DND-41 (cell line): ENCODE results near the gene EEF1AKMT2.

ENCODE experiments used
- ATAC-seq: fragments of 200-7000 bp; cut with Tn5 transposase; 3 replicates; pipeline ENCODE4 v1.9.1; 2021; ENCODE audit warnings: low read depth; ENCODE audit not compliant: insufficient read depth
- DNase-seq: peaks from one replicate; pipeline ENCODE4 v3.0.0-alpha.2; 2020
- H2AFZ ChIP-seq: 2 replicates; pipeline ENCODE4 v1.6.0; 2012; ENCODE audit warnings: low read depth, low read length
- H3K27ac ChIP-seq: 2 replicates; pipeline ENCODE4 v1.5.1; 2012; ENCODE audit warnings: low read length, inconsistent platforms
- H3K27me3 ChIP-seq: fragments of 200-600 bp; sonication (generic); 2 replicates; pipeline ENCODE4 v1.6.0; 2012; ENCODE audit warnings: low read length, mild to moderate bottlenecking, inconsistent platforms; ENCODE audit not compliant: insufficient read depth, poor library complexity
- H3K36me3 ChIP-seq: 2 replicates; pipeline ENCODE4 v1.5.1; 2012; ENCODE audit warnings: low read length, inconsistent platforms; ENCODE audit not compliant: insufficient read depth
- H3K4me1 ChIP-seq: 2 replicates; pipeline ENCODE4 v1.5.1; 2012; ENCODE audit warnings: mild to moderate bottlenecking, low read length; ENCODE audit not compliant: insufficient read depth
- H3K4me2 ChIP-seq: 2 replicates; pipeline ENCODE4 v1.6.0; 2012; ENCODE audit warnings: mild to moderate bottlenecking, moderate library complexity, low read length, inconsistent platforms; ENCODE audit not compliant: insufficient read depth
- H3K4me3 ChIP-seq, 2 experiments: fragments of 200-600 bp in 1 of 2; shearing (Covaris generic) in 1 of 2; 2 replicates each; pipeline ENCODE4 v1.5.1; 2012 to 2016; ENCODE audit warnings: inconsistent platforms in 2 of 2, low read length in 2 of 2, mild to moderate bottlenecking in 2 of 2, low read depth in 1 of 2, moderate library complexity in 1 of 2
- H3K79me2 ChIP-seq: 2 replicates; pipeline ENCODE4 v1.6.0; 2012; ENCODE audit warnings: low read length, inconsistent platforms; ENCODE audit not compliant: insufficient read depth
- H3K9ac ChIP-seq: 2 replicates; pipeline ENCODE4 v1.6.0; 2012; ENCODE audit warnings: low read depth, mild to moderate bottlenecking, inconsistent platforms, low read length, moderate library complexity
- H3K9me3 ChIP-seq: 2 replicates; pipeline ENCODE4 v1.5.1; 2012; ENCODE audit warnings: low read length, moderate library complexity, mild to moderate bottlenecking, inconsistent platforms; ENCODE audit not compliant: insufficient read depth, severe bottlenecking
- H4K20me1 ChIP-seq: 2 replicates; pipeline ENCODE4 v1.6.0; 2012; ENCODE audit warnings: low read length; ENCODE audit not compliant: insufficient read depth
- EZH2 ChIP-seq: IDR thresholded peaks from 3 replicates; pipeline ENCODE4 v1.6.1; 2012; ENCODE audit warnings: borderline replicate concordance, low read depth, mild to moderate bottlenecking, moderate library complexity, low read length, inconsistent platforms; ENCODE audit not compliant: severe bottlenecking
- TF ChIP-seq, protein P1 (sequence below): IDR thresholded peaks from 2 replicates; pipeline ENCODE4 v1.5.1; 2012; ENCODE audit warnings: borderline replicate concordance, low read length, moderate library complexity, mild to moderate bottlenecking; ENCODE audit not compliant: poor library complexity, severe bottlenecking; ENCODE audit errors: extremely low read depth

Gene EEF1AKMT2

DNA sequence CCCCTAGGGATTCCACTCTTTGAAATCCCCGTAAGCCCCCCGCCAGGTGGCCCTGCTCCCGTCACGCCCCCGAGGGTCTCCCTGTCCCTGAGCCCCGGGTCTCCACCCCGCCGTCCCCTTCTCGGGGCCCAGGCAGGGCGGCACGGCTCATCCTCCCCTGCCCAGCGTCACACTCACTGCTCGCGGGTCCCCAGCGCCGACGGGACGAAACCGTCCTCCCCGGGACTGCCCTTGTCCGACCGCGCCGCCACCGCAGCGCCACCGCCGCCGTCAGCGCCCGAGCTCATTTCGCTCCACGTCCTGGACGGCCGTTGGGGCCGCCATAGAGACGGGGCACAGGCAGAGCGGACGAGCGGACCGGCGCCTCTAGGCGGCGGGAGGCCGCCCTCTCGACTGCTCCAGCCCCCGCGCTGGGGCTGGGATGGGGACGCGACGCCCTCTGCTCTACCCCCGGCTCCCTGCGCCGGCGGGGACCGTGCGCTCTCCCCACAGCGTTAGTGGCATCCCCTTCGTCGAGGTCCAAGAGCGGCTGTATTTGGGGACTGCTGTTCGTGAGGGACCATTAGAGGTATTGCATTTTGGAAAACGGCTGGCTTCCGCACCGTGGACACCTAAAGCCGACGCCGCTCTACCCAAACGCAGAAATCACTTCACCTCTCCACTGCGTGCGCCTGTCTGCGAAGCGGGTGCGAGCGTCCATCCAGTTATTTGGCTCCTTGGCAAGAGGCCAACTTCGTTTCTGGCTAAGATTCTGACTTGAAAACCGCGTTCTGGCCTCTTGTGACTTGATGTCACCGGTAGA lies at the start of gene EEF1AKMT2:
TSS of gene EEF1AKMT2 (minus strand) at position 341 of the 802 bp plus-strand sequence. CDS start at position 287, 54 bp downstream.
- peaks cover 28% of the 10 kb centered on the region for H3K4me1 ChIP-seq

DNA sequence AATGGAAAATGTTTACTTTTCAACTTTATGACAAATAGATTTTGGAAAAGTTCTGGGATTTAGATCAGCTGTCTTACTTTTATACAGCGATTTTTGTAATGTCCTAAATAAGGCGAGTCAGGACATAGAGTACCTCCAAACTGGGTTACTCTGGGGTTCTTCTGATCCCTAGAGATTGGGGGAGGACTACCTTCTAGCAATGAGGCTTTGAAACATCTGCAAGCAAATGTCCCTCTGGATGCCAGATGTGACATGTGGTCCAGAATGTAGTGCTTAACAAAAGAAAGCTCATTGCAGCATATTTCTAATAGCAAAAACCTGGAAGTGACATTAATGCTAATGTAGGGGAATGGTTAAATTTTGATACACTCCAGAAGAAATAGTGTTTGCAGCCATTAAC lies 46.0 kb upstream of the EEF1AKMT2 start:
- H4K20me1 ChIP-seq = no peaks in the 10 kb centered on the region; the same call in 1 of the 2 replicates
- H3K27me3 ChIP-seq = no peaks in the 10 kb centered on the region
- TF ChIP-seq, protein P1, sequence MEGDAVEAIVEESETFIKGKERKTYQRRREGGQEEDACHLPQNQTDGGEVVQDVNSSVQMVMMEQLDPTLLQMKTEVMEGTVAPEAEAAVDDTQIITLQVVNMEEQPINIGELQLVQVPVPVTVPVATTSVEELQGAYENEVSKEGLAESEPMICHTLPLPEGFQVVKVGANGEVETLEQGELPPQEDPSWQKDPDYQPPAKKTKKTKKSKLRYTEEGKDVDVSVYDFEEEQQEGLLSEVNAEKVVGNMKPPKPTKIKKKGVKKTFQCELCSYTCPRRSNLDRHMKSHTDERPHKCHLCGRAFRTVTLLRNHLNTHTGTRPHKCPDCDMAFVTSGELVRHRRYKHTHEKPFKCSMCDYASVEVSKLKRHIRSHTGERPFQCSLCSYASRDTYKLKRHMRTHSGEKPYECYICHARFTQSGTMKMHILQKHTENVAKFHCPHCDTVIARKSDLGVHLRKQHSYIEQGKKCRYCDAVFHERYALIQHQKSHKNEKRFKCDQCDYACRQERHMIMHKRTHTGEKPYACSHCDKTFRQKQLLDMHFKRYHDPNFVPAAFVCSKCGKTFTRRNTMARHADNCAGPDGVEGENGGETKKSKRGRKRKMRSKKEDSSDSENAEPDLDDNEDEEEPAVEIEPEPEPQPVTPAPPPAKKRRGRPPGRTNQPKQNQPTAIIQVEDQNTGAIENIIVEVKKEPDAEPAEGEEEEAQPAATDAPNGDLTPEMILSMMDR = no peak
- TF ChIP-seq EZH2 = no peak

More for the DNA sequence above, at the start of gene EEF1AKMT2:
- Histone ChIP-seq H2AFZ (peak within 1 kb of the TSS; percentile 100), H3K27me3 (no peaks in the 10 kb centered on the region), H4K20me1 (peaks cover 8% of the 10 kb centered on the region; the same call in 1 of the 2 replicates), H3K9me3 (no peaks in the 10 kb centered on the region), H3K4me3 (peak within 1 kb of the TSS; percentile 71 to 96), H3K4me2 (peak within 1 kb of the TSS; percentile 91), H3K9ac (peak within 1 kb of the TSS; percentile 96), H3K27ac (peak within 1 kb of the TSS; percentile 92), H3K36me3 (peaks cover 25% of the 10 kb centered on the region), H3K79me2 (peaks cover 44% of the 10 kb centered on the region)
- TF ChIP-seq, protein P1 = no peak
- TF ChIP-seq EZH2 = no peak
- ATAC-seq (peak; percentile 98), DNase-seq (peak; percentile 87)

DNA sequence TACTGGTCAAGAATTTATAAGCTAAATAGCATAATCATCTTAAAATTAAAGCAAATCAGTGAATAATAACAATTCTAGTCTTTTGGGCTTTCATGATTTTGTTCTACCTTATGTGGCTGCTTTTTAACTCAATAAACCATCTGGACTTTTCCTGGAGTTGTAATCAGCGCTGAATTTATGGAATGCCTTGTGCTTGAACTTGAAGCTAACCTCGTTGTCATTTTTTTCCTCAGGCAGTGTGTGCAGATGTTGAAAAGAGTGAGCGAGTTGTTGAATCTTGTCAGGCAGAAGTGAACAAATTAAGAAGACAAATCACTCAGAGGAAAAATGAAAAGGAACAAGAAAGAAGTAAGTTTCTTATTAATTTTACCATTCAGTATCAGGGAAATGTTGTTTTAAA lies 39.4 kb upstream of the EEF1AKMT2 start:
- H3K27ac ChIP-seq = no peak overlapping the region
- H4K20me1 ChIP-seq = no peaks in the 10 kb centered on the region
- H2AFZ ChIP-seq = no peak overlapping the region
- DNase-seq (no peak), ATAC-seq (no peak)
- no peak overlapping the region for H3K4me2 ChIP-seq
- no peaks in the 10 kb centered on the region for H3K9me3 ChIP-seq
- no peaks in the 10 kb centered on the region for H3K27me3 ChIP-seq
- peaks cover 92% of the 10 kb centered on the region for H3K36me3 ChIP-seq
- no peak overlapping the region for H3K9ac ChIP-seq
- no peaks in the 10 kb centered on the region for H3K79me2 ChIP-seq
- no peak for TF ChIP-seq EZH2
- TF ChIP-seq, protein P1 = no peak
- no peaks in the 10 kb centered on the region for H3K4me1 ChIP-seq
- no peak overlapping the region for H3K4me3 ChIP-seq

More for the DNA sequence above, 46.0 kb upstream of the EEF1AKMT2 start:
- DNase-seq (no peak), ATAC-seq (no peak)
- Histone ChIP-seq H3K9me3 (no peaks in the 10 kb centered on the region), H3K4me2 (no peak overlapping the region), H2AFZ (no peak overlapping the region), H3K4me1 (no peaks in the 10 kb centered on the region), H3K36me3 (peaks cover 42% of the 10 kb centered on the region), H3K9ac (no peak overlapping the region), H3K79me2 (no peaks in the 10 kb centered on the region), H3K27ac (no peak overlapping the region), H3K4me3 (no peak overlapping the region)
